T-helper 1 cell (primary cell): Measurements from ENCODE around the gene UNC13C.

Source experiments
- DNase-seq, 5 donors: peaks; one replicate each; pipeline ENCODE4 v3.0.0-alpha.2; 2012 to 2020

UNC13C gene

GRCh38 chr15:54502416-54503075, 524.3 kb downstream of the UNC13C start:
- DNase-seq: no peak

GRCh38 chr15:54504695-54505094, 526.5 kb downstream of the UNC13C start:
- DNase-seq: no peak

- no peak for DNase-seq
Observed at GRCh38 chr15:54506977-54507524, 528.8 kb downstream of the UNC13C start.

GRCh38 chr15:54514601-54515000, 536.4 kb downstream of the UNC13C start:
- DNase-seq: no peak

- DNase-seq: no peak
Observed at GRCh38 chr15:54515664-54516582, 537.7 kb downstream of the UNC13C start.

GRCh38 chr15:54517366-54517765, 539.1 kb downstream of the UNC13C start:
- no peak for DNase-seq

- DNase-seq: no peak
Observed at GRCh38 chr15:54518156-54518882, 540.1 kb downstream of the UNC13C start.

GRCh38 chr15:54519577-54519976, 541.3 kb downstream of the UNC13C start:
- peak in 1 of 5 donors; percentile 9 for DNase-seq

- no peak for DNase-seq
Observed at GRCh38 chr15:54520616-54521015, 542.4 kb downstream of the UNC13C start.

GRCh38 chr15:54521206-54521605, 543.0 kb downstream of the UNC13C start:
- no peak for DNase-seq

- DNase-seq: no peak
Observed at GRCh38 chr15:54528021-54528420, 549.8 kb downstream of the UNC13C start.

GRCh38 chr15:54540721-54541120, 562.5 kb downstream of the UNC13C start:
- no peak for DNase-seq

GRCh38 chr15:54547491-54547890, 569.2 kb downstream of the UNC13C start:
- DNase-seq: no peak

- no peak for DNase-seq
Observed at GRCh38 chr15:54550954-54551353, 572.7 kb downstream of the UNC13C start.

- no peak for DNase-seq
Observed at GRCh38 chr15:54556231-54556630, 578.0 kb downstream of the UNC13C start.

GRCh38 chr15:54559405-54560069, 581.3 kb downstream of the UNC13C start:
- no peak for DNase-seq

- DNase-seq: no peak
Observed at GRCh38 chr15:54560417-54560816, 582.2 kb downstream of the UNC13C start.

- no peak for DNase-seq
Observed at GRCh38 chr15:54564166-54564565, 585.9 kb downstream of the UNC13C start.

GRCh38 chr15:54566654-54567053, 588.4 kb downstream of the UNC13C start:
- DNase-seq: no peak

GRCh38 chr15:54567408-54568035, 589.3 kb downstream of the UNC13C start:
- no peak for DNase-seq

GRCh38 chr15:54568381-54568780, 590.1 kb downstream of the UNC13C start:
- DNase-seq: no peak

GRCh38 chr15:54571576-54571975, 593.3 kb downstream of the UNC13C start:
- no peak for DNase-seq
